NK-92 (cell line): ENCODE data around the gene GAGE13.
"Not testable (repeated sequence)": the region's sequence is repeated elsewhere in the genome, so short reads cannot be mapped to it uniquely, and the experiment has no call there.

Source experiments
- DNase-seq: peaks from one replicate; lab custom pipeline; 2025; ENCODE audit not compliant: unreplicated experiment; lab: John Stamatoyannopoulos, UW

Gene GAGE13, protein sequence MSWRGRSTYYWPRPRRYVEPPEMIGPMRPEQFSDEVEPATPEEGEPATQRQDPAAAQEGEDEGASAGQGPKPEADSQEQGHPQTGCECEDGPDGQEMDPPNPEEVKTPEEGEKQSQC

GRCh38 chrX:49331282-49331681, at the start of gene GAGE13:
Gene GAGE13 (plus strand): TSS chrX:49331582. CDS start chrX:49332738, 1,156 bp downstream.
- not testable (repeated sequence) for DNase-seq

GRCh38 chrX:49282647-49283011, 48.8 kb upstream of the GAGE13 start:
- no peak for DNase-seq

GRCh38 chrX:49284212-49284611, 47.2 kb upstream of the GAGE13 start:
- no peak for DNase-seq

- no peak for DNase-seq
Observed at GRCh38 chrX:49286136-49286535, 45.2 kb upstream of the GAGE13 start.

DNA sequence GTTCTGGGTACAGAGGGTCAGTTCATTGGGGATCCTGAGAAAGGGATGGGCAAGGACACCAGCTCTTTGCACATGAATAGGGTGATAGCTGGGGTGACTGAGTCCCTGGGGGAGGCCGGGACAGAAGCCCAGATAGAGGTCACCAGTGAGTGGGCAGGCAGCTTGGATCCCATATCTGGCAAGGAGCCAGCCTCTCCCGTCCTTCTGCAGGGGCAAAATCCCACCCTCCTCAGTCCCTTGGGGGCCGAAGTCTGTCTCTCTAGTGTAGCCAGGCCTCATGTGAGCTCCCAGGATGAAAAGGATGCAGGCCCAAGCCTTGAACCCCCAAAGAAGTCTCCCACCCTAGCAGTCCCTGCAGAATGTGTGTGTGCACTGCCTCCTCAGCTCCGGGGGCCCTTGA, 44.8 kb upstream of the GAGE13 start:
- no peak for DNase-seq

DNA sequence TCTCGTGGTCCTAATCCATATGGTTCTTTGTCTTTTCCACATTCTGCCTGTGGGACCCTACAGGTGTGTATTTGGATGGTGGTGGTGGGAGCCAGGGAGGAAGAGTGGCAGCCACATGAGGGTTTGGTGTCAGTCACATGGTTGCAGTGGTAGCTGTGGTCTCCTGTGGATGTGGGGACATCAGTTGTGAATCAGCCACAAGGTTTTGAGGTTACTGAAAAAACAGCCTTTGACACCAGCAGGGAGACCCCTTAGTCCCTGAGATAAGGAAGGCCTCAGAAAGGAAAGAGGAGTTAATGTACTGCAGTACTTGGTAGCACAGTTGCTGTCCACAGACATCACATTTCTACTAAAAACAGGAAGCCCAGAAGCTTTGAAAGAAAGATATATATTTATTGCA, 43.7 kb upstream of the GAGE13 start:
- no peak for DNase-seq

GRCh38 chrX:49290215-49290614, 41.2 kb upstream of the GAGE13 start:
- no peak for DNase-seq

- DNase-seq: no peak
Observed at GRCh38 chrX:49291615-49292337, 39.6 kb upstream of the GAGE13 start.

GRCh38 chrX:49292400-49293362, 38.7 kb upstream of the GAGE13 start:
- no peak for DNase-seq

DNA sequence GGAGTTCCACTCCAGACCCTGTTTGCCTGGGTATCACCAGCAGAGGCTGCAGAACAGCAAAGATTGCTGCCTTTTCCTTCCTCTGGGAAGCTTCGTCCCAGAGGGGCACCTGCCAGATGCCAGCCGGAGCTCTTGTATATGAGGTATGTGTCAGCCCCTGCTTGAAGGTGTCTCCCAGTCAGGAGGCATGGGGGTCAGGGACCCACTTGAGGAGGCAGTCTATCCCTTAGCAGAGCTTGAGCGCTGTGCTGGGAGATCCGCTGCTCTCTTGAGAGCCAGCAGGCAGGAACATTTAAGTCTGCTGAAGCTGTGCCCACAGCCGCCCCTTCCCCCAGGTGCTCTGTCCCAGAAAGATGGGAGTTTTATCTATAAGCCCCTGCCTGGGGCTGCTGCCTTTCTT, 32.1 kb upstream of the GAGE13 start:
- not testable (repeated sequence) for DNase-seq

DNA sequence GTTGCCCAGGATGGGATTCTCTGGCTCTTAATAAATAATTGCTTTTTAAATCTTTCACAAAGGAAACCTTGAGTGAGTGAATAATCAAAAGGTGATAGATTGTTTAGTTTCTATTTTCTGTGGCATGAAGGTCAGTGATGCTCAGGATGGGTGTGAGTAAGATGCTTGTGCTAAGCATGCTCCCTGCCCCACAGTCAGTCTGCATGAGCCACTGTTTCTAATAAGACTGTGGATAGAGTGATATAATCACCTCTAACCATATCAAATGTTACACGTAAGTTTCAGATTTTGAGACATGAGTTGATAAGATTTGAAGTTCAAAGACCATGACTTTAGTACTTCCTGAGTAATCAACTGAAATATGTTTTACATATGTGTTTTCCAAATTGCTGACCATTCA, 30.7 kb upstream of the GAGE13 start:
- DNase-seq: no peak

GRCh38 chrX:49303346-49303745, 28.0 kb upstream of the GAGE13 start, which contains the start of gene GAGE10:
Gene GAGE10 (plus strand): TSS chrX:49303646. CDS start chrX:49304860, 1,214 bp downstream.
- no peak for DNase-seq

DNA sequence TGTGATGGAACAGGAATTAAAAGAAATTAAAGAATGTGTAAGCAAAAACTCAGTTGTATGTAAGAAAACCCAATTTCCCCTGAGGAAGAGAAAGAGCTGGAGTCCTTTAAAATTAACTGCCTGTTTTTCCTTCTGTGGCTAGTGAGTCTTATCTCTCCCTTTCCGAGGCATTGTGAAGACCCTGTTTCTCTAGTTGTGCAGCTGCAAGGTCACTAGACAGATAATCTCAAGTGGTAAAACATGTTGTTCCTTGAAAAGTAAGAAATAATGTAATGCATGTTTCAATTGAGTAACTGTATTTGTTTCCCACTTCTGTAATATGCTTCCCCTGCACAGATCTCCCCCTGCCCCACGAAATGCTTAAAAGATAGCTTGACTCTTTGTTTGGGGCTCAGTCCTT, 23.6 kb upstream of the GAGE13 start:
- not testable (repeated sequence) for DNase-seq

DNA sequence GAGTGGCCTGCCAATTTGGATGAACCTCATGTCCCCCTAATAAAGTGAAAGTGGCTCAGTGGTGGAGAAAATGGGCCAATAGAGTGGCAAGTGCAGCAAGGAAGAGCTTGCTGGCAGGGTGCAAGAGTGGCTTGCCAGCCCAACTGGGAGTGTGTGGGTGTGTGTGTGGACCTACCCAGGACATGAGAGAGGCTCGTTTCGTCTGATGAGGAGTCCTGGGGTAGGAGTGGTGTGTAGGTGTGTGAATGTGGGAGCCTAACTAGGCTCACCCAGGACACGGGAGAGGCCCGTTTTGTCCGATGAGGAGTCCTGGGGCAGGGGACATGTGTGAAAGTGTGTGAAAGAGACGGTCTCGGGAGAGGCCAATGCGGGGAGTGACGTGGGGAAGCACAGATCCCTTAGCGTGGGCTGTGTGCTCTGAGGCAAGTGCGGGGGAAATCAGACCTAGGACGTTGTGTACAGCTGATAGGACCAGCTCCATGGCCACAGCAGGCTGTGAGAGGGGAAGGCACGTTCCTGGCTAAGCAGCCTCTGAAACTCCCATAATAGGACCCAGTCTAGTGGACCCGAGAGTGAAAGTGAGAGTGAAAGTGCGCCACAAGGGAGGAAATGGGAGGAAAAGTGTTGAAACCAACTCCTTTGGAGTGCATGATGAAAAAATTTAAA, 22.6 kb upstream of the GAGE13 start:
- DNase-seq: no peak

DNA sequence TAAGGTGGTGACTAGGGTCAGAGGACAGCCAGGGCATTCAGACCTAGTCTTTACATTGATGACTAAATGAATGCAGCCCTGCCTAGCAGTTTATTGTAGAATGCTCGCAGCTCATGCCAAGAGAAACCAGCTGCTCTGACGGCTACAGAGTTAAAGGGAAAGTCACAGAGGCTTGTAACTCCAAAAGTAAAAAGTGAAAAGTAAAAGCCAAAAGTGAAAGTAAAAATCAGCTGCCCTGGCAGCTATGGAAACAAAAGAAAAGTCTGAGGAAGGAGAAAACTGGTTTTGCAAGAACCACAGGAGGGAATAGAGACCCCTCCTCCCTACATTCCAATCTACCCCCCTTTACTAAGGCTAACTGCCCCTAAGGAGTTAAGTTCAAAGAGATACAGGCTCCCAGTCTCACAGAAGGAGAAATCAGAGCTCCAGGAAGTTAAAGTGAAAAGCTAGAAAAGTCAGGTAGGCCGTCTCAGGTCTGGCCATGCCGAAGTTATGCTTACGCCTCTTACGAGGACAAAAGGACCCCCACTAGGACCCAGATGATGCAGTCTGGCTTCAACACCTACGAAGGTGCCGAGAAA, 21.9 kb upstream of the GAGE13 start:
- DNase-seq: no peak

- DNase-seq: no peak
Observed at GRCh38 chrX:49310371-49310770, 21.0 kb upstream of the GAGE13 start.

- DNase-seq: no peak
Observed at GRCh38 chrX:49312176-49312575, 19.2 kb upstream of the GAGE13 start.

GRCh38 chrX:49316085-49316484, 15.3 kb upstream of the GAGE13 start:
- DNase-seq: no peak

DNA sequence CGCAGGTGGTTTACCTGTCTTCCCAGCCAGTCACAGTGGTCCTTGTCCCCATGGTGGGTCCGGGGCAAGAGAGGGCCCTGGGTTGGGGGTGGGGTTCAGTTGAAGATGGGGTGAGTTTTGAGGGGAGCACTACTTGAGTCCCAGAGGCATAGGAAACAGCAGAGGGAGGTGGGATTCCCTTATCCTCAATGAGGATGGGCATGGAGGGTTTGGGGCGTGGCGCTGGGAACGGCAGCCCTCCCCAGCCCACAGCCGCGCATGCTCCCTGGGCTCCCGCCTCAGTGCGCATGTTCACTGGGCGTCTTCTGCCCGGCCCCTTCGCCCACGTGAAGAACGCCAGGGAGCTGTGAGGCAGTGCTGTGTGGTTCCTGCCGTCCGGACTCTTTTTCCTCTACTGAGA, 9.6 kb upstream of the GAGE13 start, which contains the start of gene GAGE12J:
Gene GAGE12J, plus strand, starts transcription at position 301 of the 400 bp plus-strand sequence. CDS start 1,157 bp downstream, outside the sequence.
- DNase-seq: not testable (repeated sequence)

DNA sequence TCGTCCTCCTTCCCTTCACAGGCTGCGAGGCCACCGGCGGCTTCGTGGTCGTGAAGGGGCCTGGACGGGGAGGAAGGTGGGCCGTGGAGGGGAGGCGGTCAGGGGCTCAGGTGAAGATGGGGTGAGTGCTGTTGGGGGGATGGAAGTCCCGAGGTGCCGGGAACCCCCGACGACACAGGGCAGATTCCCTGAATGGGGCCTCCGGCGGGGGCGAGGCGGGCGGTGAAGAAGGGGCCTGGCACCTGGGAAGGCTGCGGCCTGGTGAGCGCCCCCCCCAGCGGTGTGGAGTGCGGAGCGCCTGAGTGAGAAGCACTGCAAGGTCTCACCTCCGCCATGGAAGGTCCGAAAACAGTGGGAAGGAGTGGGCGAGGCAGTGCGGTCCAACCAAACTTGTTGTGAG, 9.1 kb upstream of the GAGE13 start:
- not testable (repeated sequence) for DNase-seq

- DNase-seq: not testable (repeated sequence)
Observed at GRCh38 chrX:49323735-49324134, 7.6 kb upstream of the GAGE13 start.
